GM12874 (cell line): ENCODE data around the gene CPD.

Experiments used
- TF ChIP-seq, protein P1 (sequence below): IDR thresholded peaks from 2 replicates; pipeline ENCODE4 v1.5.1; 2011; ENCODE audit warnings: low read depth, mild to moderate bottlenecking, control low read depth, low read length, moderate library complexity; ENCODE audit not compliant: insufficient read depth

The CPD gene

DNA sequence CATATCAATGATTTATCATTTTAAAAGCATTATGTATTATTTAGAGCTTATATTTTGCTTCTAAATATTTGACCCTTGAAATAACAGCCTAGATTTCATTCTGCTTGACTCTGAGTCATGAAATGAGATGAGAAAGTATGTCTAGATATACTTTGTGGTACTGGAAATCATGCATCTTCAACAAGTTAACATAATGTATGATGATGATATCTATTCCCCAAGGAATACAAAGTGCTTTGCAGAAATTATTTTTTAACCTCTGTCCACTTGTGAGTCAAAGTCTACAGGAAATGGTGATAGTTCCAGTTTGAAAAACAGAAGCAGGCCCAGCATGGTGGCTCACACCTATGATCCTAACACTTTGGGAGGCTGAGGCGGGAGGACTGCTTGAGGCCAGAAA lies 134.6 kb downstream of the CPD start:
- TF ChIP-seq, protein P1, sequence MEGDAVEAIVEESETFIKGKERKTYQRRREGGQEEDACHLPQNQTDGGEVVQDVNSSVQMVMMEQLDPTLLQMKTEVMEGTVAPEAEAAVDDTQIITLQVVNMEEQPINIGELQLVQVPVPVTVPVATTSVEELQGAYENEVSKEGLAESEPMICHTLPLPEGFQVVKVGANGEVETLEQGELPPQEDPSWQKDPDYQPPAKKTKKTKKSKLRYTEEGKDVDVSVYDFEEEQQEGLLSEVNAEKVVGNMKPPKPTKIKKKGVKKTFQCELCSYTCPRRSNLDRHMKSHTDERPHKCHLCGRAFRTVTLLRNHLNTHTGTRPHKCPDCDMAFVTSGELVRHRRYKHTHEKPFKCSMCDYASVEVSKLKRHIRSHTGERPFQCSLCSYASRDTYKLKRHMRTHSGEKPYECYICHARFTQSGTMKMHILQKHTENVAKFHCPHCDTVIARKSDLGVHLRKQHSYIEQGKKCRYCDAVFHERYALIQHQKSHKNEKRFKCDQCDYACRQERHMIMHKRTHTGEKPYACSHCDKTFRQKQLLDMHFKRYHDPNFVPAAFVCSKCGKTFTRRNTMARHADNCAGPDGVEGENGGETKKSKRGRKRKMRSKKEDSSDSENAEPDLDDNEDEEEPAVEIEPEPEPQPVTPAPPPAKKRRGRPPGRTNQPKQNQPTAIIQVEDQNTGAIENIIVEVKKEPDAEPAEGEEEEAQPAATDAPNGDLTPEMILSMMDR: no peak

DNA sequence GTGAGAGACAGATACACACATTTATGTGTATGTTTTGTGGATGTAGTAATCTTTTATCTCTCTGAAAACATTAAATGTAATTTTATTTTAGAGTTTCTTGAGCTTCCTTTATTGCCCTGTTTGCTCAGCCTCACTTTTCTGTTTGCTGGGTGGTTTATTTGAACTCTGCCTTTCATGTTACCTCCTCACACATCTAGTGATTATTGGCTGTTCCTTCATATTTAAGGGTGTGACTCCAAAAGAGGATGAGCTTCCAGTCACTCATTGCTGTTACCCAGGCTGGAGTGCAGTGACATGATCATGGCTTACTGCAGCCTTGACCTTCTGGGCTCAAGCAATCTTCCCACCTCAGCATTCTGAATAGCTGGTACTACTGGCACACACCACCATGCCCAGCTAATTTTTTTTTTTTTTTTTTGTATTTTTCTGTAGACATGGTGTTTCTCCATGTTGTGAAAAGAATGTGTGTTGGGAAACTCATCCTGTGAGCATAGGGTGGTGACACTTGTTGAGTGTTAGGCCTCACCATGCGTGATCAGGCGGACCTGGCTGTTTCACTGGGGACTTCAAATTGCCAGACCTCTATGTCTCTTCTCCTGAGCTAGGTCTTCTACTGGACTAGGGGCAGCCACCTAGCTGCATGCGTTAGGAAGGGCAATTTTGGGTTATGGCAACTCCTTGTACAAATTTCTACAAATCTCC lies 136.3 kb downstream of the CPD start:
- TF ChIP-seq, protein P1: no peak

DNA sequence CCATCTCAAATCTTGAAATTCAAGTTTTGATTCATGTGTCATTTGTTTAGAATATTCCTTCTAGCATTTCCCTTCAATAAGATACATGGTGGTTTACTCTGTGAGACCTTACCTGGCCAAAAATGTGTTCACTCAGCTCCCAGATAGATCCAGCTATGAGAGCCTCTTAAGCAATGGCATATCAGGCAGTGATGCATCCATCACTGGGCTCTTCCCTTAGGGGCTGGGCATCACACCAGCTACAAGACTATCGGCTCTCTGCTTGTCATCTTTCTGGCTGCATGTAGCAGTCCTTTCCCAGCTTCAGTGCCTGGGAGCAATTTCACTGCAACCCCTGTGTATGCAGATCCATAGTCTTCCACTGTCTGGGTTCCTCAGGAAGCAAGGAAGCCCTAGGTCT lies 139.1 kb downstream of the CPD start:
- TF ChIP-seq, protein P1: no peak

DNA sequence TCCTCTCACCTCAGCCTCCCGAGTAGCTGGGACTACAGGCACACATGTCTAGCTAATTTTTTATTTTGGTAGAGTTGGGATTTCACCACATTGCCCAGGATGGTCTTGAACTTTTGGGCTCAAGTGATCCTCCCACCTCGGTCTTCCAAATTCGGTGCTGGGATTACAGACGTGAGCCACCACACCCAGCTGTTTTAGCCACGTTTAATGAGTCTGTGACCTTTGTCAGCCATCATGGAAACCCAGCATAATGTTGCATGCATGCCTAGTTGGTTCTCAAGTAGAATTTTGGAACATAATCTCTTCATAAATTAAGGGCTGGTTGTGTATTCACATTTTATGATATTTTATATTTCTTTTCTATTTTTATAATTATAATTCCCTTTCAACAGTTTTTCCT lies 140.4 kb downstream of the CPD start:
- TF ChIP-seq, protein P1: no peak
